Measurements from ENCODE around the gene IFITM5. TPM values are rescaled to one million over a fixed set of nuclear protein-coding genes. Genes with fewer than 3 reads are reported as not detected.

IFITM5 gene
- total and polyA plus RNA-seq, 2 of the 8 experiments (the other 6 are each of a cell fraction or from before 2014, with no cell fraction given): not detected

GRCh38 chr11:272195-272930 is 27.0 kb downstream of the IFITM5 start:
- POLR2A ChIA-PET (ENCODE audit: partially characterized antibody): interaction anchor here (0.9 to 2.5 kb wide), 3 partner anchors 15 to 21 kb away, joined by 3 to 8 read pairs (median 3); no protein-coding TSS in a partner anchor
- TF ChIP-seq BACH1 (IDR thresholded peaks at IDR 0.05; ENCODE audit: low read length) (no peak), EGR1 (IDR thresholded peaks at IDR 0.05; ENCODE audit: borderline replicate concordance, low read depth, low read length) (no peak)
- TF ChIP-seq, protein P1, sequence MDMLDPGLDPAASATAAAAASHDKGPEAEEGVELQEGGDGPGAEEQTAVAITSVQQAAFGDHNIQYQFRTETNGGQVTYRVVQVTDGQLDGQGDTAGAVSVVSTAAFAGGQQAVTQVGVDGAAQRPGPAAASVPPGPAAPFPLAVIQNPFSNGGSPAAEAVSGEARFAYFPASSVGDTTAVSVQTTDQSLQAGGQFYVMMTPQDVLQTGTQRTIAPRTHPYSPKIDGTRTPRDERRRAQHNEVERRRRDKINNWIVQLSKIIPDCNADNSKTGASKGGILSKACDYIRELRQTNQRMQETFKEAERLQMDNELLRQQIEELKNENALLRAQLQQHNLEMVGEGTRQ (IDR thresholded peaks at IDR 0.05; ENCODE audit: low read length): no peak
- no peaks in the 10 kb centered on the region for H3K36me3 ChIP-seq (ENCODE audit: control insufficient read depth in 2 of 4, insufficient read depth in 4 of 4, low read length in 3 of 4)
- H3K79me1 ChIP-seq (ENCODE audit: low read depth, low read length): no peaks in the 10 kb centered on the region
- H2BK5ac ChIP-seq (ENCODE audit: low read depth, low read length): no peak overlapping the region
- no peaks in the 10 kb centered on the region for H4K20me1 ChIP-seq (replicated peaks in 1 of 2; ENCODE audit: control insufficient read depth in 1 of 2, insufficient read depth in 2 of 2, low read length in 2 of 2)
- H3K4me3 ChIP-seq (ENCODE audit: extremely low read depth in 1 of 4, insufficient read depth in 2 of 4, low read depth in 3 of 4, low read length in 4 of 4): no peak overlapping the region
- no peaks in the 10 kb centered on the region for H3K79me2 ChIP-seq (ENCODE audit: control insufficient read depth in 1 of 2, insufficient read depth in 2 of 2, low read length in 2 of 2)
- H3K9ac ChIP-seq (replicated peaks in 1 of 4; ENCODE audit: extremely low read depth in 1 of 4, low read depth in 3 of 4, low read length in 3 of 4): no peak overlapping the region
- H2BK15ac ChIP-seq (ENCODE audit: low read length): peak overlapping the region; percentile 46; the same call in 1 of the 2 replicates
- no peaks in the 10 kb centered on the region for H3K23me2 ChIP-seq (ENCODE audit: low read depth, low read length)
- CTCF ChIA-PET (ENCODE audit: partially characterized antibody): interaction anchor here (0.8 to 7.0 kb wide), 6 partner anchors 8 to 91 kb away, joined by 3 to 36 read pairs (median 5); no protein-coding TSS in a partner anchor
- H3K14ac ChIP-seq (ENCODE audit: insufficient read length): no peak overlapping the region
- H3K27ac ChIP-seq (ENCODE audit: low read depth, low read length): no peak overlapping the region
- no peak overlapping the region for H2AFZ ChIP-seq (ENCODE audit: low read length)
- no peak overlapping the region for H3K56ac ChIP-seq (replicated peaks; ENCODE audit: insufficient read length, low read depth, low read length)
- H2BK120ac ChIP-seq (replicated peaks; ENCODE audit: low read depth, low read length): no peak overlapping the region
- no peak overlapping the region for H4K91ac ChIP-seq (replicated peaks; ENCODE audit: insufficient read length, low read length)
- H3K27me3 ChIP-seq (replicated peaks in 1 of 4; ENCODE audit: control insufficient read depth in 3 of 4, extremely low read depth in 1 of 4, insufficient read depth in 3 of 4, low read length in 3 of 4): no peaks in the 10 kb centered on the region
- DNase-seq (ENCODE audit: low read depth in 1 of 2, low spot score in 2 of 2): peak in 1 of 2 experiments; percentile 29
- no peak overlapping the region for H3K23ac ChIP-seq (ENCODE audit: insufficient read length)
- FAIRE-seq: no peak
- H2BK12ac ChIP-seq (ENCODE audit: low read depth, low read length): peak overlapping the region; percentile 84; the same call in 1 of the 2 replicates
- no peak overlapping the region for H2BK20ac ChIP-seq (ENCODE audit: low read length)
- no peak overlapping the region; the same call in 1 of the 2 replicates for H3K18ac ChIP-seq (ENCODE audit: extremely low read depth, low read length)
- no peak overlapping the region for H4K5ac ChIP-seq (ENCODE audit: insufficient read length, low read depth, low read length)
- H3K4me2 ChIP-seq (ENCODE audit: insufficient read depth in 1 of 2, low read depth in 2 of 2, low read length in 2 of 2): no peak overlapping the region
- H4K8ac ChIP-seq (ENCODE audit: extremely low read depth, insufficient read depth, low read length): no peak overlapping the region
- 94% methylated on average over 22 of the region's 22 CpGs; no CpG with 5 or more reads in 1 of the 2 experiments for WGBS, 2 experiments (ENCODE audit: extremely low coverage in 1 of 2, insufficient coverage in 1 of 2, insufficient read length in 1 of 2, insufficient replicate concordance in 2 of 2, low coverage in 1 of 2, low lambda C conversion rate in 2 of 2, missing lambda C conversion rate in 1 of 2)
- peaks cover 4 to 20% (median 14%) of the 10 kb centered on the region in 4 experiments for H3K4me1 ChIP-seq (replicated peaks in 1 of 4; ENCODE audit: control insufficient read depth in 3 of 4, insufficient read depth in 4 of 4, low read length in 3 of 4)
- no peaks in the 10 kb centered on the region for H3K9me3 ChIP-seq (ENCODE audit: insufficient read depth in 2 of 2, low read depth in 1 of 2, low read length in 1 of 2)
- H2AK5ac ChIP-seq (ENCODE audit: low read depth, low read length): peak overlapping the region; percentile 48; the same call in 1 of the 2 replicates
- H3K4ac ChIP-seq (replicated peaks; ENCODE audit: insufficient read length, low read depth, low read length): peak overlapping the region; percentile 54
